ENCODE results near the gene PLCG2.

DNA sequence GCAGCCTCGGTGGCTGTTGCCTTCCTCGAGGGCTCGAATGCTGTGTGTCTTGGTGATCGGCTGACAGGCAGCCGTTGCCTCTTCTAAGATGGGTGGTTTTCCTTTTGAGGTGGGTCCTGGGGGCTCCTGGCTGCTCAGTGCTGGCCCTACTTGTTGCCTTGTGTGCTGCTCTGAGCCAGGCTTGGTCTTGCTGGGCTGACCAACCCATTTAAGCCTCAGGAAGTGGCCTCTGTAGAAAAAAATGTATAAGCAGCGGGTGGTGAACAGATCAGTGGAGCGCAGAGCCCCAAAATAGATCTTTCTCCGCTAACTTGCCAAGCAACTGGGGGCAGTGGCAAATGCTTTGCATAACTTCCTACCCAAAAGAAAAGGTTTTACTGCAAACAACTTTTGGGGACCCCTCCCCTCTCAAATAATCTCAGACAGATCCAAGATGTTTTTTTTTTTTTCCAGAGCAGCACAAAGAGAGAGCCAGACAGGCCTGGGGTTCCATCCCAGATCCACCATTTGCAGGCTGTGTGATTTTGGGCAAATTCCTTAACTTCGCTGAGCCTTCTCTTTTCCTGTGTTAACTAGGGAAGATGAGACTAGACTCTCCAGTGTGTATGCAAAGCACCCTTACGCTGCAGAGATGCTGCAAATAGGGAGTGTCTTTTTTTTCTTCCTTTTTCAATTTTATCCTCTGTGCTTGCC, 42.5 kb downstream of the PLCG2 start:
- TF ChIP-seq EZH2 (IDR thresholded peaks at IDR 0.05; ENCODE audit: insufficient read depth, poor library complexity, severe bottlenecking) (no peak), EZH2phosphoT487 (IDR thresholded peaks at IDR 0.05; ENCODE audit: insufficient read depth, low read depth) (no peak)

Measured in GM23248 (cell line).